GM18868 (cell line): ENCODE results near the gene RSU1.
A peak's percentile ranks its signal among the peaks of the same experiment; 100 is the strongest.

Experiments
- ATAC-seq: cut with Tn5 transposase; IDR thresholded peaks from one replicate; pipeline ENCODE4 v1.9.1; 2021; ENCODE audit warnings: mild to moderate bottlenecking, moderate library complexity; ENCODE audit not compliant: unreplicated experiment

Gene RSU1

DNA sequence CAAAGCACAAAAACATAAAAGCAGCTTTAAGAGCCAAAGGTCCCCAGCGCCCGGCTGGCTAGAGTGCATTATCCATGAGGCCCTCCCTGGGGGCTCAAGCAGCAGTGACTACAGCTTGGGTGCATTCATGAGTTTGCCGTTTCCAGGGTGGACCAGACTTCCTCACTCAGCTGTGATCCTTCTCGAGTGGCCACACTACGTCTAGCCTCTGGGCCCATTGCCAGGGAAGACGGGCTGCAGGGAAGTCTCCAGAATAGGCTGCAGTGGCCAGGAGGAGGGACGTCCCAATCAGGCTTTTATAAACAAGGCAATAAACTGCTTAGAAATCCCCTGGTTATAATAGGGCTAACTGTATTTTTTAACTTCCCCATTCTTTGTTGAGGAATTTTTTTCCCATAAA is 206.2 kb downstream of the RSU1 start:
- no peak for ATAC-seq

- ATAC-seq = no peak
Observed at GRCh38 chr10:16609211-16609610, 208.0 kb downstream of the RSU1 start.

- ATAC-seq = no peak
Observed at GRCh38 chr10:16606923-16607322, 210.3 kb downstream of the RSU1 start.

- no peak for ATAC-seq
Observed at GRCh38 chr10:16606421-16606820, 210.8 kb downstream of the RSU1 start.

- ATAC-seq = no peak
Observed at GRCh38 chr10:16603308-16603707, 213.9 kb downstream of the RSU1 start.

DNA sequence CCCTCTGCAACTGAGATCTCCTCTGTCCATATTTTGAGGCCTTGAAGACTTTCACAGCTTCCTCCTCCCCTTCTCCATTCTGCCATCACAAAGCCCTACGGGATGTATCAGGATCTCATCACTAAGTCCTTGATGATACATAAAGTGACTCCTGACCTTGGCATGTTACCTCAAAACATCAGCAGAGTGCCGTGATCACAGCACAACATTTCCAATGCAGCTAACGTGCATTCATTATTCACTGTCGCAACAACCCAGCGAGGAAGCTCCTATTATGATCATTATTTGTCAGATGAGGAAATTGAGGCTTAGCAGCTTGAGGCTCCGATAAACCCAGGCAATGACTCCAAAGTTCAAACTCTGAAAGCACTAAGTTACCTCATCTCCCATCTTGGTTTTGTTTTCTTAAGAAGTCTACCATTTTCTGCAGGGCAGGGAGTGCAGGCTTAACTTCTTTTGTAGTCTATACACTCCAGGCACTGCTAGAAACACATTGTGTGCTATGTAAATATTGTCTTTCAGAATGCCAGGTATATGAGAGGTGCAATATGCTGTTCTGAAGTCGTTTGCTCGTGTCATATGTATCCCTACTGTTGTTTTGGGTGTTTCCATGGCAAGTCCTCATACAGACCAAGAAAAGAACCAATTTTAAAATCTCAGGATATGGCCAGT is 215.0 kb downstream of the RSU1 start:
- no peak for ATAC-seq

DNA sequence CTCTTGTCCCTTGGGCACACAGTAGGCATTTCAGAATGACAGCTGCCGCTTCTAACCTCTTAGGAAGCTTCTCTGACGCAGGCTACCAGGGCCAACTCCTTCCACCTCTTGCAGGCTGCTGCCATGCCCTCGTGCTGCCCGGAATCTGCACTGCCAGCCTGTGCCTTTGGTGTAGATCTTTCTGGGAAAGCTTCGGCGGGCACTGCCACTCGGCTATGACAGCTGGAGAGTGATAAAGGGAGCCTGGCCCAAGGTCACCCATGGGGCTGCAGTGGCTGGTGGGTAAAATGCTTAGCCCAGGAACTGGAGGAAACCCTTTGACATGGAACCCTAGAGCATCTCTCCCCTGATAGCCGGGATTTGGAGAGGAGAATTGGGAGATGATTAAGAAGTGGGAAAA is 217.6 kb downstream of the RSU1 start:
- no peak for ATAC-seq

GRCh38 chr10:16597656-16598055 is 219.6 kb downstream of the RSU1 start:
- no peak for ATAC-seq

GRCh38 chr10:16592378-16592777 is 224.8 kb downstream of the RSU1 start:
- no peak for ATAC-seq

DNA sequence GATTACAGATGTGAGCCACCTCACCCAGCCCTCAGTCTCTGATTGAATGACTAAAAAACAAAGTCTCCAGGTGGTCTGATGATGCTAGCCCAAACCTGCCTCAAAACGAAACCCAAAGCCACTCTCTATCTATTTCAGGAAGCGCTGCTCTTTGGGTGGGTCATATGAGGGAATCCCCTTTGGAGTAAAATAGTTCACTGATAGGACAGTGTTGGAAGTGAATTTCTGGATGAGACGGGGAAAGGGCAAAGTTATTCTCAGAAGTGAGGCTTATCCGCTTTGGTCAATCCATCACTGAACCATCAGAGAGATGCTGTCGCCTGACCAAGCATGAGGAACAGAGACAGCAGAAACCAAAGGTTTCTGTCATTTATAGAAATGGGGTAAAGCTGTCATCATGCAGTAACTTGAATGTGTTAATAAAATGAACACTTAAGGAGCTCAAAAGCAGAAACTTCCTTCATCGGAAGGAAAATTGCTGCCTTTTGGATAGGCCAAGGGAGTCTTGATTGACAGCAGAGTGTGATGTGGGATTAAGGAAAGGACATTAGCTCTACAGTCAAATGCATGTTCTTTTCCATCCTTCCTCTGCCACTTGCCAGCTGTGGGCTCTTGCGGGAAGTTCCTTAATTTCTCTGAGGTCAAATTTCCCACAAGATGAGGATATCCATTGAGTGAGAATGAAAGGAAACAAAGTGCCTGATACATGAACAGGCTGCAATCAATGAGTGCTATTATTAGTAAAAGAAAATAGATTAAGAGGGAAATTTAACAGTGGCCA is 230.7 kb downstream of the RSU1 start:
- peak; percentile 94 for ATAC-seq

DNA sequence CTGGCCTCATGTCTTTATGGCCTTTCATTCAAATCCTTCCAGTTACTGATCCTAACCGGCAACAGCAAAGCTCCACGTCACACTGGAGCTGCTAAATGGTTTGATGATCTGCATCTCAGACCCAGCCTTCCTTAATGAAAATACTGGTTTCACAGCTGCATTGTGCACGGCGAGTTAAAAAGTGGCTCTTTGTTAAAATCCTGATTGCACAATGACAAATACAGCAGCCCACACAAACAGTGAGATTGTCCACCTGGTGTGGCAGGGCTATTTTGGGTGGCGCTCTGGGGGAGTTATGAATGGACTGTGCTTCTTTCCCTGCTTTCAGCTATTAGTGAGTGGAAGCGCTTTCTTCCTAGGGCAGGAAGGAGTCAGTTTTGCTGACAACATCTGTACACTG is 232.1 kb downstream of the RSU1 start:
- no peak for ATAC-seq

DNA sequence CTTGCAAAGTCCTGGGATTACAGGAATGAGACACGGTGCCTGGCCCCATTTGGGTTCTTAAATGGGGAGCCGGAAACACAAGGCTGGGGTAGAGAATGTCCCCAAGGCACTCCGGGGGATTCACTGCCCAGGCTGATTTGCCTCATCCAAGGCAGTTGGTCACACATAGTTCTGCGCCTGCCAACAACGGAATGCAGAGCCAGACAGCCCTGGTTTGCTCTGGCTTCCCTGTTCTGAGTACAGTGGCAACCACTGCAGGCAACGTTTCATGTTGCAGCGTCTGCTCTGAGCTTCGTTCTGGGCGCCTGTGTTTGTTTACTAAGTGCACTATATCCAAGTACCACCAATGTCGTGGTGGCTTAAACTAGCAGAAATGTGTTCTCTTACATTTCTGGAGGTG is 233.8 kb downstream of the RSU1 start:
- ATAC-seq = no peak

DNA sequence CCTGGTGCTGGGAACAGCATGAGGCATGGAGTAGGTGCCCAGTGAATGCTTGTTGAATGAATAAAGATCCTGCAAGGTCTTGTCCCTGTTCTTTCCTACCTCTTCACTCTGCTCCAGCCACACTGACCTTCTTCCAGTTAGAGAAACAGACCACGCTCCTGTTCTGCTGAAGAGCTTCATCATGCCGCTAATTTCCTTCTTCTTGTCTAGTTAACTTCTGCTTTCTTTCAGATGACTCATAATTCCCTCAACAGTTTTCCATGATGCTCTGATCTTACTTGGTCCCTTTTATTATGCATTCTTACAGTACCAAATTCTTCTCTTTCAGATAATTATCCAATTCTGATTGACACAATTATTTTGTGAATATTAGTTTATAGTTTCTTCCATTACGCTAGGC is 236.0 kb downstream of the RSU1 start:
- ATAC-seq = no peak

- ATAC-seq = peak; percentile 84
Observed at GRCh38 chr10:16570731-16571130, 246.5 kb downstream of the RSU1 start.

- ATAC-seq = no peak
Observed at GRCh38 chr10:16566202-16566805, 250.9 kb downstream of the RSU1 start.

- no peak for ATAC-seq
Observed at GRCh38 chr10:16565604-16566003, 251.6 kb downstream of the RSU1 start.

DNA sequence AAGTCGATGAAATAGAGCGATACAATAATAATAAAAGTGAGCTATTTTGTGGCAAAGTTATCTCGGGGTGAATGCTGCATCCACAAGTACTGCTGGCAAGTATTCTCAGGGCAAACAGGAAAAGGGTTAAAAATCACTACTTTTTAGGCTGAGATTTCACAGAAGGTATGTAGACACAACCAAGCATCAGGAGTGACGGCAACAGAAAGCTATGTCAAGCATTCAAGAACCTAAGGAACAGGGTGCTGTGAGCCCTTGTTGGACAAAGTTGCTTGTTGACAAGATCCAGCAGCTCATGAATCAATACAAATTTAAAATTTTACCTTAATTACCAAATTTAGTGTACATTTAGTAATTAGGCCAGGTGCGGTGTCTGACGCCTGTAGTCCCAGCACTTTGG is 254.3 kb downstream of the RSU1 start:
- ATAC-seq = no peak

- ATAC-seq = no peak
Observed at GRCh38 chr10:16559236-16559773, 257.9 kb downstream of the RSU1 start.

DNA sequence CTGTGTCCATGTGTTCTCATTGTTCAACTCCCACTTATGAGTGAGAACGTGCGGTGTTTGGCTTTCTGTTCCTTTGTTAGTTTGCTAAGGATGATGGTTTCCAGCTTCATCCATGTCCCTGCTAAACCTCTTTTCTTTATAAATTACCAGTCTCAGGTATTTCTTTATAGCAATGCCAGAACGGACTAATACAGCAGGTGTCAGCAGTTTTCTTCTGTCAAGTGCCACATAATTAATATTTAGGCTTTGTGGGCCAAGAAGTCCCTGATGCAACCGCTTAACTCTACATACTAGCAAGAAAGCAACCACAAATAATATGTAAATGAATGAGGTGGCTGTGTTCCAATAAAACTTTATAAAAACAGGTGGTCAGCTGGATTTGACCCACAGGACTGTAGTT is 269.3 kb downstream of the RSU1 start:
- no peak for ATAC-seq

- ATAC-seq = peak; percentile 77
Observed at GRCh38 chr10:16545116-16545736, 272.0 kb downstream of the RSU1 start.

DNA sequence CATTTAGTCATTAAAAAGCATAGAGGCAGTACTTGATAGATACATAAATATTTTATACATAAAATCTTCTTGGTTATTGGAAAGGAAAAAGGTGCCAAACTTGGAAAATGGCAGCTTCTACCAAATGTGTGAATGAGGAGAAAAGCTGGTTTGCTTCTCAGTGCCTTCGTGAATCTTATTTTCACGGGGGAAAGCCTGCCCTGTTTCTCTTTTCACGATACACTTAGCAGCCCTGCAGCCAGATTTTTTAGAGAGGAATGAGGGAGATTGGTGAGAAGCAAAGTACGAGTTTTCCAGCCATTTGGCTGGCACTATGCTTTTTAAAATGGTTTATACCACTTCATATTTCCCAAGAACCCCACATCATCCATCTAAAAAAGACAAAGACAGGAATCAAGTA is 272.6 kb downstream of the RSU1 start:
- no peak for ATAC-seq
